GM06990 (cell line): ENCODE measurements around the gene COL19A1.

ENCODE experiments used
- DNase-seq: peaks from one replicate; pipeline ENCODE4 v3.0.0-alpha.2; 2011; ENCODE audit not compliant: insufficient read length; ENCODE audit errors: extremely low read depth
- H3K27me3 ChIP-seq: replicated peaks from 2 replicates; pipeline ENCODE4 v1.6.0; 2011; ENCODE audit warnings: low read length; ENCODE audit not compliant: control insufficient read depth, insufficient read depth
- H3K36me3 ChIP-seq: 2 replicates; pipeline ENCODE4 v1.5.1; 2011; ENCODE audit warnings: low read length; ENCODE audit not compliant: control insufficient read depth, insufficient read depth
- H3K4me3 ChIP-seq: replicated peaks from 2 replicates; pipeline ENCODE4 v1.5.1; 2011; ENCODE audit warnings: low read depth, mild to moderate bottlenecking, control low read depth, low read length
- CTCF ChIP-seq: IDR thresholded peaks from 2 replicates; pipeline ENCODE4 v1.5.1; 2011; ENCODE audit warnings: low read length, control low read depth, mild to moderate bottlenecking, inconsistent platforms; ENCODE audit not compliant: insufficient read depth, poor library complexity, severe bottlenecking

The COL19A1 gene

GRCh38 chr6:69873291-69873690 is 6.9 kb downstream of the COL19A1 start:
- Histone ChIP-seq H3K36me3 (no peaks in the 10 kb centered on the region), H3K4me3 (no peak overlapping the region), H3K27me3 (no peaks in the 10 kb centered on the region)
- no peak for DNase-seq
- no peak for TF ChIP-seq CTCF

- Histone ChIP-seq H3K36me3 (no peaks in the 10 kb centered on the region; the same call in 1 of the 2 replicates), H3K27me3 (no peaks in the 10 kb centered on the region), H3K4me3 (no peak overlapping the region)
- TF ChIP-seq CTCF = no peak
- DNase-seq = no peak
Observed at GRCh38 chr6:69875715-69876114, 9.4 kb downstream of the COL19A1 start.

GRCh38 chr6:69878795-69879194 is 12.4 kb downstream of the COL19A1 start:
- TF ChIP-seq CTCF = no peak
- no peak for DNase-seq
- Histone ChIP-seq H3K36me3 (no peaks in the 10 kb centered on the region; the same call in none of the 2 replicates), H3K27me3 (no peaks in the 10 kb centered on the region), H3K4me3 (no peak overlapping the region)

- no peaks in the 10 kb centered on the region for H3K27me3 ChIP-seq
- H3K4me3 ChIP-seq = peak overlapping the region; percentile 42
- no peak for TF ChIP-seq CTCF
- DNase-seq = no peak
- no peaks in the 10 kb centered on the region; the same call in none of the 2 replicates for H3K36me3 ChIP-seq
Observed at GRCh38 chr6:69880601-69881000, 14.2 kb downstream of the COL19A1 start.

- H3K36me3 ChIP-seq = no peaks in the 10 kb centered on the region; the same call in none of the 2 replicates
- H3K4me3 ChIP-seq = peak overlapping the region; percentile 44
- DNase-seq = peak; percentile 49
- no peaks in the 10 kb centered on the region for H3K27me3 ChIP-seq
- TF ChIP-seq CTCF = no peak
Observed at GRCh38 chr6:69881322-69882151, 15.2 kb downstream of the COL19A1 start.

GRCh38 chr6:69883551-69883950 is 17.2 kb downstream of the COL19A1 start:
- TF ChIP-seq CTCF = no peak
- H3K27me3 ChIP-seq = no peaks in the 10 kb centered on the region
- no peak for DNase-seq

More at GRCh38 chr6:69883551-69883950, 17.2 kb downstream of the COL19A1 start:
- H3K4me3 ChIP-seq = no peak overlapping the region
- H3K36me3 ChIP-seq = no peaks in the 10 kb centered on the region; the same call in none of the 2 replicates
